IMR-90 (cell line): ENCODE results near the gene ACTMAP. TPM values are rescaled to one million over a fixed set of nuclear protein-coding genes. Genes with fewer than 3 reads are reported as not detected.

Source experiments
- ATAC-seq: fragments of 200-7000 bp; cut with Tn5 transposase; 2 replicates; pipeline ENCODE4 v1.9.1; 2020; ENCODE audit warnings: low read depth, mild to moderate bottlenecking, moderate library complexity
- BruUV-seq: library from RNA; stranded (reverse); fragments of 400-500 nt; replicated peaks from 2 replicates; lab custom pipeline; 2021; lab: Mats Ljungman, UMichigan
- CTCF ChIA-PET: fragments of 300-600 bp; formaldehyde crosslinking; extraction: SDS; loops from one replicate; lab custom pipeline; 2021; ENCODE audit warnings: antibody characterized with exemption; lab: Yijun Ruan, JAX
- POLR2A ChIA-PET: fragments of 300-600 bp; sonication (Branson Sonifier 250); formaldehyde crosslinking; loops from one replicate; lab custom pipeline; 2022; ENCODE audit warnings: antibody characterized with exemption; ENCODE audit not compliant: unreplicated experiment; lab: Charles Lee
- DNase-seq: peaks from one replicate; pipeline ENCODE4 v3.0.0; 2013
- H2AFZ ChIP-seq: replicated peaks from 2 replicates; pipeline ENCODE3; 2013; ENCODE audit warnings: low read length, mild to moderate bottlenecking; ENCODE audit not compliant: poor library complexity
- H2AK5ac ChIP-seq: 2 replicates; pipeline ENCODE4 v1.6.1; 2013; ENCODE audit warnings: low read depth, low read length, inconsistent platforms
- H2AK9ac ChIP-seq: replicated peaks from 2 replicates; pipeline ENCODE3; 2013; ENCODE audit warnings: mild to moderate bottlenecking, low read depth, low read length, moderate library complexity; ENCODE audit not compliant: poor library complexity
- H2BK120ac ChIP-seq: 2 replicates; pipeline ENCODE4 v1.6.1; 2013; ENCODE audit warnings: low read depth, low read length, inconsistent platforms
- H2BK15ac ChIP-seq: 3 replicates; pipeline ENCODE4 v1.6.1; 2013; ENCODE audit warnings: low read depth, low read length, inconsistent platforms
- H2BK20ac ChIP-seq: 2 replicates; pipeline ENCODE4 v1.6.1; 2013; ENCODE audit warnings: low read depth, mild to moderate bottlenecking, inconsistent platforms, low read length, moderate library complexity
- H2BK5ac ChIP-seq: 2 replicates; pipeline ENCODE4 v1.6.1; 2013; ENCODE audit warnings: mild to moderate bottlenecking, low read depth, low read length, inconsistent platforms; ENCODE audit not compliant: poor library complexity, severe bottlenecking
- H3K14ac ChIP-seq: replicated peaks from 2 replicates; pipeline ENCODE4 v1.6.1; 2013; ENCODE audit warnings: low read depth, low read length, inconsistent platforms
- H3K18ac ChIP-seq: 2 replicates; pipeline ENCODE4 v1.6.1; 2013; ENCODE audit warnings: low read depth, low read length, control low read depth
- H3K23ac ChIP-seq: 2 replicates; pipeline ENCODE4 v1.6.1; 2013; ENCODE audit warnings: low read depth, low read length, inconsistent platforms
- H3K27ac ChIP-seq: 2 replicates; pipeline ENCODE4 v1.5.1; 2013; ENCODE audit warnings: mild to moderate bottlenecking, control low read depth, low read length; ENCODE audit not compliant: insufficient read depth
- H3K27me3 ChIP-seq: 2 replicates; pipeline ENCODE4 v1.6.1; 2013; ENCODE audit warnings: low read length; ENCODE audit not compliant: control insufficient read depth, insufficient read depth
- H3K36me3 ChIP-seq: 2 replicates; pipeline ENCODE4 v1.6.1; 2013; ENCODE audit warnings: low read length, mixed read lengths; ENCODE audit not compliant: control insufficient read depth, insufficient read depth
- H3K4ac ChIP-seq: 2 replicates; pipeline ENCODE4 v1.6.1; 2013; ENCODE audit warnings: low read depth, low read length, inconsistent platforms
- H3K4me1 ChIP-seq: 2 replicates; pipeline ENCODE4 v1.6.1; 2013; ENCODE audit warnings: low read length, mixed read lengths; ENCODE audit not compliant: control insufficient read depth, insufficient read depth
- H3K4me2 ChIP-seq: 2 replicates; pipeline ENCODE4 v1.6.1; 2013; ENCODE audit warnings: low read depth, mild to moderate bottlenecking, control low read depth, low read length, moderate library complexity
- H3K4me3 ChIP-seq: 2 replicates; pipeline ENCODE4 v1.5.1; 2013; ENCODE audit warnings: low read depth, mild to moderate bottlenecking, control low read depth, low read length, moderate library complexity; ENCODE audit not compliant: insufficient read depth
- H3K56ac ChIP-seq: 2 replicates; pipeline ENCODE4 v1.6.1; 2013; ENCODE audit warnings: low read length, inconsistent platforms; ENCODE audit not compliant: insufficient read depth; ENCODE audit errors: extremely low read depth
- H3K79me1 ChIP-seq, 2 experiments: 2 replicates each; pipeline ENCODE4 v1.6.1; 2013; ENCODE audit warnings: low read length in 2 of 2, inconsistent platforms in 1 of 2, low read depth in 1 of 2
- H3K9ac ChIP-seq: 2 replicates; pipeline ENCODE4 v1.6.1; 2013; ENCODE audit warnings: low read depth, low read length, control low read depth
- H3K9me1 ChIP-seq: 2 replicates; pipeline ENCODE4 v1.6.1; 2013; ENCODE audit warnings: low read length, inconsistent platforms; ENCODE audit not compliant: insufficient read depth
- H3K9me3 ChIP-seq: 2 replicates; pipeline ENCODE4 v1.6.1; 2013; ENCODE audit warnings: low read length; ENCODE audit not compliant: control insufficient read depth, insufficient read depth
- H4K20me1 ChIP-seq: 2 replicates; pipeline ENCODE4 v1.6.1; 2013; ENCODE audit warnings: low read length, inconsistent platforms; ENCODE audit not compliant: insufficient read depth
- H4K5ac ChIP-seq: 2 replicates; pipeline ENCODE4 v1.6.1; 2013; ENCODE audit warnings: mild to moderate bottlenecking, low read depth, low read length, control low read depth
- H4K8ac ChIP-seq, 2 experiments: 2 replicates each; pipeline ENCODE4 v1.6.1; 2013; ENCODE audit warnings: low read depth in 2 of 2, low read length in 2 of 2, control low read depth in 1 of 2, inconsistent platforms in 1 of 2
- H4K91ac ChIP-seq: 2 replicates; pipeline ENCODE4 v1.6.1; 2013; ENCODE audit warnings: low read depth, low read length, inconsistent platforms; ENCODE audit not compliant: insufficient read depth
- BHLHE40 ChIP-seq: fragments of 150-350 bp; IDR thresholded peaks from 2 replicates; pipeline ENCODE4 v1.6.1; 2016; ENCODE audit warnings: mild to moderate bottlenecking, low read depth, low read length
- CEBPB ChIP-seq: IDR thresholded peaks from 2 replicates; pipeline ENCODE4 v1.6.1; 2012; ENCODE audit warnings: low read depth, low read length, improper control_type of control experiment
- CHD1 ChIP-seq: IDR thresholded peaks from 2 replicates; pipeline ENCODE4 v1.6.1; 2012; ENCODE audit warnings: low read depth, low read length, improper control_type of control experiment
- FOS ChIP-seq: fragments of 150-350 bp; IDR thresholded peaks from 2 replicates; pipeline ENCODE4 v1.6.1; 2016; ENCODE audit warnings: low read depth, low read length
- MAFK ChIP-seq: IDR thresholded peaks from 2 replicates; pipeline ENCODE4 v1.6.1; 2012; ENCODE audit warnings: low read depth, low read length, improper control_type of control experiment
- MAZ ChIP-seq: IDR thresholded peaks from 2 replicates; pipeline ENCODE4 v1.6.1; 2012; ENCODE audit warnings: low read depth, mild to moderate bottlenecking, low read length, improper control_type of control experiment, moderate library complexity, borderline replicate concordance
- MXI1 ChIP-seq: IDR thresholded peaks from 2 replicates; pipeline ENCODE4 v1.6.1; 2012; ENCODE audit warnings: low read depth, mild to moderate bottlenecking, low read length, moderate library complexity, borderline replicate concordance
- NFE2L2 ChIP-seq: fragments of 150-350 bp; IDR thresholded peaks from 2 replicates; pipeline ENCODE4 v1.6.1; 2016; ENCODE audit warnings: low read depth, mild to moderate bottlenecking, low read length
- POLR2A ChIP-seq: IDR thresholded peaks from 2 replicates; pipeline ENCODE4 v1.6.1; 2012; ENCODE audit warnings: mild to moderate bottlenecking, low read depth, low read length
- RAD21 ChIP-seq: IDR thresholded peaks from 2 replicates; pipeline ENCODE4 v1.6.1; 2012; ENCODE audit warnings: low read length, improper control_type of control experiment
- RCOR1 ChIP-seq: IDR thresholded peaks from 2 replicates; pipeline ENCODE4 v1.6.1; 2012; ENCODE audit warnings: mild to moderate bottlenecking, low read length, improper control_type of control experiment; ENCODE audit not compliant: insufficient replicate concordance
- RFX5 ChIP-seq: IDR thresholded peaks from 2 replicates; pipeline ENCODE4 v1.8.0; 2012; ENCODE audit warnings: low read depth, mild to moderate bottlenecking, low read length, moderate library complexity
- SMC3 ChIP-seq: fragments of 150-350 bp; IDR thresholded peaks from 2 replicates; pipeline ENCODE4 v1.6.1; 2016; ENCODE audit warnings: low read depth, mild to moderate bottlenecking, antibody characterized with exemption, low read length, moderate library complexity
- WGBS, 2 experiments: methylation state at CpG; one replicate each; pipeline versions ENCODE4 v1.1.5 to v1.1.7; 2013; ENCODE audit warnings: missing lambda C conversion rate in 2 of 2; ENCODE audit not compliant: insufficient read length in 1 of 2; ENCODE audit errors: extremely low coverage in 2 of 2; 5-methylcytosine and 5-hydroxymethylcytosine counted together
- dilution Hi-C: fragments of 300-500 bp; cut with HindIII; formaldehyde crosslinking; loops from one replicate; pipeline ENCODE4 v1.14.3; 2018; ENCODE audit warnings: low sequenced_read_pairs; ENCODE audit not compliant: unreplicated experiment
- in situ Hi-C: fragments of 300-500 bp; cut with MboI; formaldehyde crosslinking; loops from 3 replicates; pipeline ENCODE4 v1.14.3; 2019; ENCODE audit warnings: low sequenced_read_pairs, inconsistent platforms, mixed read lengths
- intact Hi-C: fragments of 100-400 bp; cut with micrococcal nuclease; formaldehyde crosslinking; loops from 2 replicates; pipeline ENCODE4 v1.10.0; 2022
- polyA plus RNA-seq, 3 experiments: library from polyadenylated mRNA; depleted of rRNA; stranded (reverse); fragments of >200 nt; gene quantifications; 2 replicates each; pipeline ENCODE4 v1.2.3, GENCODE V29; 2012; ENCODE audit warnings: low replicate concordance in 1 of 3
- total RNA-seq: library from RNA; depleted of rRNA; stranded (reverse); fragments of >200 nt; gene quantifications from 2 replicates; pipeline ENCODE4 v1.2.3, GENCODE V29; 2012
- TF ChIP-seq, protein P1 (sequence below): conservative IDR thresholded peaks from 2 replicates; pipeline ENCODE4 v1.5.1; 2012; ENCODE audit warnings: mild to moderate bottlenecking, low read depth, low read length, improper control_type of control experiment
- TF ChIP-seq, protein P2 (sequence below): fragments of 150-350 bp; IDR thresholded peaks from 2 replicates; pipeline ENCODE4 v1.6.1; 2017; ENCODE audit warnings: mild to moderate bottlenecking, antibody characterized with exemption, low read length, low read depth
- TF ChIP-seq, protein P3 (sequence below): fragments of 150-350 bp; IDR thresholded peaks from 2 replicates; pipeline ENCODE4 v1.6.1; 2016; ENCODE audit warnings: low read depth, mild to moderate bottlenecking, low read length, moderate library complexity, borderline replicate concordance

Gene ACTMAP
- total and polyA plus RNA-seq, 2 of the 4 experiments (the other 2 are of a cell fraction), result 0.54 to 5.4 TPM

DNA sequence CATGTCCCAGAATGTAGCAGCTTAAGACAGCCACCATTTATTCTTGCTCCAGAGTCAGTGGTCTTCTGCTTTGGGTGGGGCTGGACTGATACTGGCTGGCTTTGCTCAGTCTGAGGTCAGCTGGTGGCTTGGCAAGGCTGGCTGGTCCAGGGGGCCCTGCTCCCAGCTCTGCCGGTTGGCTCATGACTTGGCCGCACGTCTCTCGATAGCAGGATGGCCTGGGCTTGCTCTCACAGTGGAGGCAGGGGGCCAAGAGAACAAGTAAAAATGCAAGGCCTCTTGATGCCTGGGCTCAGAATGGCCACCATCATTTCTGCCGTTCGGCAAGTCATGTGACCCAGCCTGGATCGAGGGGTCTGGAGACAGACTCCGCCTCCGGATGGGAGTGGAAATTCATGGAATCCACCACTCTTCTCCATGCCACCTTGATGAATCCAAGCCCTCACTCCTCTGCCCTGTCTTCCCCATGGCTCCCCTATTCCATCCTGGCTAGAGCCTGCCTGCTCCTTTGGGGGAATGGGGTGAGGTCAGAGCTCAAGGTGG lies 13.1 kb downstream of the ACTMAP start:
- CTCF ChIA-PET, result no interaction called here
- H3K27ac ChIP-seq, result no peak overlapping the region
- TF ChIP-seq MXI1 (no peak), CHD1 (no peak), BHLHE40 (no peak), MAZ (no peak), MAFK (no peak), SMC3 (no peak), RAD21 (no peak), CEBPB (no peak), NFE2L2 (no peak), POLR2A (no peak), RCOR1 (no peak), RFX5 (no peak), FOS (no peak)
- TF ChIP-seq, protein P1, sequence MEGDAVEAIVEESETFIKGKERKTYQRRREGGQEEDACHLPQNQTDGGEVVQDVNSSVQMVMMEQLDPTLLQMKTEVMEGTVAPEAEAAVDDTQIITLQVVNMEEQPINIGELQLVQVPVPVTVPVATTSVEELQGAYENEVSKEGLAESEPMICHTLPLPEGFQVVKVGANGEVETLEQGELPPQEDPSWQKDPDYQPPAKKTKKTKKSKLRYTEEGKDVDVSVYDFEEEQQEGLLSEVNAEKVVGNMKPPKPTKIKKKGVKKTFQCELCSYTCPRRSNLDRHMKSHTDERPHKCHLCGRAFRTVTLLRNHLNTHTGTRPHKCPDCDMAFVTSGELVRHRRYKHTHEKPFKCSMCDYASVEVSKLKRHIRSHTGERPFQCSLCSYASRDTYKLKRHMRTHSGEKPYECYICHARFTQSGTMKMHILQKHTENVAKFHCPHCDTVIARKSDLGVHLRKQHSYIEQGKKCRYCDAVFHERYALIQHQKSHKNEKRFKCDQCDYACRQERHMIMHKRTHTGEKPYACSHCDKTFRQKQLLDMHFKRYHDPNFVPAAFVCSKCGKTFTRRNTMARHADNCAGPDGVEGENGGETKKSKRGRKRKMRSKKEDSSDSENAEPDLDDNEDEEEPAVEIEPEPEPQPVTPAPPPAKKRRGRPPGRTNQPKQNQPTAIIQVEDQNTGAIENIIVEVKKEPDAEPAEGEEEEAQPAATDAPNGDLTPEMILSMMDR, result no peak
- TF ChIP-seq, protein P2, sequence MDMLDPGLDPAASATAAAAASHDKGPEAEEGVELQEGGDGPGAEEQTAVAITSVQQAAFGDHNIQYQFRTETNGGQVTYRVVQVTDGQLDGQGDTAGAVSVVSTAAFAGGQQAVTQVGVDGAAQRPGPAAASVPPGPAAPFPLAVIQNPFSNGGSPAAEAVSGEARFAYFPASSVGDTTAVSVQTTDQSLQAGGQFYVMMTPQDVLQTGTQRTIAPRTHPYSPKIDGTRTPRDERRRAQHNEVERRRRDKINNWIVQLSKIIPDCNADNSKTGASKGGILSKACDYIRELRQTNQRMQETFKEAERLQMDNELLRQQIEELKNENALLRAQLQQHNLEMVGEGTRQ, result no peak
- TF ChIP-seq, protein P3, sequence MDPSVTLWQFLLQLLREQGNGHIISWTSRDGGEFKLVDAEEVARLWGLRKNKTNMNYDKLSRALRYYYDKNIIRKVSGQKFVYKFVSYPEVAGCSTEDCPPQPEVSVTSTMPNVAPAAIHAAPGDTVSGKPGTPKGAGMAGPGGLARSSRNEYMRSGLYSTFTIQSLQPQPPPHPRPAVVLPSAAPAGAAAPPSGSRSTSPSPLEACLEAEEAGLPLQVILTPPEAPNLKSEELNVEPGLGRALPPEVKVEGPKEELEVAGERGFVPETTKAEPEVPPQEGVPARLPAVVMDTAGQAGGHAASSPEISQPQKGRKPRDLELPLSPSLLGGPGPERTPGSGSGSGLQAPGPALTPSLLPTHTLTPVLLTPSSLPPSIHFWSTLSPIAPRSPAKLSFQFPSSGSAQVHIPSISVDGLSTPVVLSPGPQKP, result no peak
- WGBS, 2 experiments, result 75% methylated on average over 2 of the region's 9 CpGs; no CpG with 5 or more reads in 1 of the 2 experiments
- no peak overlapping the region for H3K4ac ChIP-seq
- intact Hi-C loops (no loop called here), dilution Hi-C loops (no loop called here), in situ Hi-C loops (no loop called here)
- no peaks in the 10 kb centered on the region for H4K20me1 ChIP-seq
- no peak overlapping the region for H4K91ac ChIP-seq
- no peak overlapping the region for H3K18ac ChIP-seq
- no peaks in the 10 kb centered on the region; a peak in 1 of 4 replicates for H3K79me1 ChIP-seq
- H3K9me1 ChIP-seq, result no peaks in the 10 kb centered on the region
- H2AFZ ChIP-seq, result no peak overlapping the region
- no peaks in the 10 kb centered on the region for H3K4me1 ChIP-seq
- no peak overlapping the region for H2BK120ac ChIP-seq
- POLR2A ChIA-PET, result no interaction called here
- no peak overlapping the region for H4K8ac ChIP-seq
- H3K36me3 ChIP-seq, result peaks cover 49% of the 10 kb centered on the region
- no peak overlapping the region for H3K23ac ChIP-seq
- no peak overlapping the region for H3K56ac ChIP-seq
- no peak overlapping the region for H3K14ac ChIP-seq
- no peak overlapping the region for H2AK9ac ChIP-seq
- H2BK15ac ChIP-seq, result no peak overlapping the region
- no peak overlapping the region for H2AK5ac ChIP-seq
- no TSS peak for BruUV-seq
- ATAC-seq, result no peak
- no peak overlapping the region for H2BK5ac ChIP-seq
- H3K4me3 ChIP-seq, result no peak overlapping the region
- H3K27me3 ChIP-seq, result no peaks in the 10 kb centered on the region
- no peak overlapping the region for H3K4me2 ChIP-seq
- no peak overlapping the region for H4K5ac ChIP-seq
- no peak for DNase-seq
- H2BK20ac ChIP-seq, result no peak overlapping the region
- H3K9me3 ChIP-seq, result no peaks in the 10 kb centered on the region
- H3K9ac ChIP-seq, result no peak overlapping the region
